Gastroesophageal sphincter (tissue), 4 donors: ENCODE measurements around the gene ETFA. TPM values are rescaled to one million over a fixed set of nuclear protein-coding genes. Genes with fewer than 3 reads are reported as not detected.

ENCODE experiments used
- ATAC-seq: fragments of 150-250 bp; one replicate; pipeline ENCODE4 v1.9.1; 2016; ENCODE audit warnings: mild to moderate bottlenecking, moderate library complexity
- H3K27ac ChIP-seq, 4 donors: fragments of 200-600 bp; sonication (generic) in 3 of 4; 1 replicate in 3 of 4; 2 replicates in 1 of 4; pipeline ENCODE4 v1.5.1; 2016 to 2019
- H3K27me3 ChIP-seq: fragments of 200-600 bp; sonication (generic); one replicate; pipeline ENCODE4 v1.5.1; 2019
- H3K36me3 ChIP-seq, 2 donors: fragments of 200-600 bp; sonication (generic); one replicate each; pipeline ENCODE4 v1.5.1; 2019; ENCODE audit warnings: control low read depth in 1 of 2
- H3K4me1 ChIP-seq, 3 donors: fragments of 200-600 bp; sonication (generic); 1 replicate in 2 of 3; 2 replicates in 1 of 3; pipeline ENCODE4 v1.5.1; 2016 to 2019; ENCODE audit warnings: control low read depth in 2 of 3
- H3K4me3 ChIP-seq, 2 donors: fragments of 200-600 bp; sonication (generic); one replicate each; pipeline ENCODE4 v1.5.1; 2019; ENCODE audit warnings: mild to moderate bottlenecking in 1 of 2, moderate library complexity in 1 of 2
- H3K9me3 ChIP-seq, 3 donors: fragments of 200-600 bp; sonication (generic); one replicate each; pipeline ENCODE4 v1.5.1; 2017 to 2019; ENCODE audit warnings: control low read depth in 2 of 3
- EP300 ChIP-seq: sonication (generic); formaldehyde crosslinking; IDR thresholded peaks from one replicate; pipeline ENCODE4 v1.6.1; 2017; ENCODE audit warnings: antibody characterized with exemption, mild to moderate bottlenecking
- POLR2A ChIP-seq, 2 donors: fragments of 450-650 bp; IDR thresholded peaks; one replicate each; pipeline ENCODE4 v1.6.1; 2017; ENCODE audit warnings: antibody characterized with exemption in 2 of 2, mild to moderate bottlenecking in 2 of 2, moderate library complexity in 1 of 2
- POLR2AphosphoS5 ChIP-seq: sonication (generic); formaldehyde crosslinking; IDR thresholded peaks from one replicate; pipeline ENCODE4 v1.6.1; 2017; ENCODE audit warnings: antibody characterized with exemption
- WGBS, 2 donors: methylation state at CpG; one replicate each; pipeline ENCODE4 v1.1.5; 2018; ENCODE audit warnings: low coverage in 1 of 2; 5-methylcytosine and 5-hydroxymethylcytosine counted together
- total RNA-seq, 4 donors: library from RNA; depleted of rRNA; stranded (reverse); fragments of >200 nt; gene quantifications; one replicate each; pipeline ENCODE4 v1.1.0, GENCODE V29; 2016
- TF ChIP-seq, protein P1 (sequence below), 4 experiments: fragments of 200-600 bp in 2 of 4; fragments of 450-650 bp in 2 of 4; sonication (generic) in 1 of 4; IDR thresholded peaks; one replicate each; pipeline ENCODE4 v1.5.1; 2017 to 2019; ENCODE audit warnings: antibody characterized with exemption in 4 of 4, mild to moderate bottlenecking in 2 of 4, moderate library complexity in 2 of 4

Gene ETFA
- total RNA-seq, 4 donors from 2014 or later: 113 to 168 (median 137) TPM

DNA sequence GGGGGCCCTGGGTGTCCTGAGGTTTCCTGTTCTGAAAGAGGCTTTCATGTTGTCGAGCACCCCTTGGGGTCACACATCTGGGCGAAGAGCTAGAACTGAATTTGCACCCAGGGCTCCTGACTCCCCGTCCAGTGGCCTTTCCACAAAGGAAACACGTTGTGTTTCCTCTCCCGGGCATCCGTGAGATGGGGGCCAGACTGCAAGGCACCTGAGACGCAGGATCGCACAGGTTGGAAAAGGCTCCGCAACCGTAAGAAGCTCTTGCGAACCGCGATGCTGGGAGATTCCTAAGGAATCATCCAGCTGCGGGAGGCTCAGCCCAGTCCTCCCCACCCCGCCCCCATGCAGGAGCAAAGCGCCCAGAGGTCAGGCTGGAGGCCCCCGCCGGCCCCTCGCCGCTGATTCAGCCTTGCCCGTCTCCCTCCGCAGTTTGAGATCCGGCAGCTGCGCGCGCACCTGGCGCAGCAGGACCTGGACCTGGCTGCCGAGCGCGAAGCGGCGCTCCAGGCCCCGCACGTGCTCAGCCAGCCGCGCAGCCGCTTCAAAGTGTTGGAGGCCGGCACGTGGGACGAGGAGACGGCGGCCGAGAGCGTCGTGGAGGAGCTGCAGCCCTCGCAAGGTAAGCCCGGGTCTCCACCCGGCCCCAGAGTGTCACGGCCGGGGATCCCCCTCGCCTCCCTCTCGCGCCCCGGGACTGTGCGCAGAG lies 119.6 kb downstream of the ETFA start:
- 71% methylated on average over 9 of the region's 55 CpGs; no CpG with 5 or more reads in 1 of the 2 donors for WGBS, 2 donors
- Histone ChIP-seq H3K4me1 (peaks cover 0 to 34% (median 15%) of the 10 kb centered on the region in 3 donors), H3K36me3 (no peaks in the 10 kb centered on the region), H3K4me3 (no peak overlapping the region), H3K27ac (no peak overlapping the region), H3K9me3 (no peaks in the 10 kb centered on the region), H3K27me3 (peaks cover 58% of the 10 kb centered on the region)
- no peak for TF ChIP-seq POLR2AphosphoS5
- no peak for TF ChIP-seq EP300
- no peak for TF ChIP-seq POLR2A (IDR thresholded peaks at IDR 0.05)
- TF ChIP-seq, protein P1, sequence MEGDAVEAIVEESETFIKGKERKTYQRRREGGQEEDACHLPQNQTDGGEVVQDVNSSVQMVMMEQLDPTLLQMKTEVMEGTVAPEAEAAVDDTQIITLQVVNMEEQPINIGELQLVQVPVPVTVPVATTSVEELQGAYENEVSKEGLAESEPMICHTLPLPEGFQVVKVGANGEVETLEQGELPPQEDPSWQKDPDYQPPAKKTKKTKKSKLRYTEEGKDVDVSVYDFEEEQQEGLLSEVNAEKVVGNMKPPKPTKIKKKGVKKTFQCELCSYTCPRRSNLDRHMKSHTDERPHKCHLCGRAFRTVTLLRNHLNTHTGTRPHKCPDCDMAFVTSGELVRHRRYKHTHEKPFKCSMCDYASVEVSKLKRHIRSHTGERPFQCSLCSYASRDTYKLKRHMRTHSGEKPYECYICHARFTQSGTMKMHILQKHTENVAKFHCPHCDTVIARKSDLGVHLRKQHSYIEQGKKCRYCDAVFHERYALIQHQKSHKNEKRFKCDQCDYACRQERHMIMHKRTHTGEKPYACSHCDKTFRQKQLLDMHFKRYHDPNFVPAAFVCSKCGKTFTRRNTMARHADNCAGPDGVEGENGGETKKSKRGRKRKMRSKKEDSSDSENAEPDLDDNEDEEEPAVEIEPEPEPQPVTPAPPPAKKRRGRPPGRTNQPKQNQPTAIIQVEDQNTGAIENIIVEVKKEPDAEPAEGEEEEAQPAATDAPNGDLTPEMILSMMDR (IDR thresholded peaks at IDR 0.05): no peak
- no peak for ATAC-seq

DNA sequence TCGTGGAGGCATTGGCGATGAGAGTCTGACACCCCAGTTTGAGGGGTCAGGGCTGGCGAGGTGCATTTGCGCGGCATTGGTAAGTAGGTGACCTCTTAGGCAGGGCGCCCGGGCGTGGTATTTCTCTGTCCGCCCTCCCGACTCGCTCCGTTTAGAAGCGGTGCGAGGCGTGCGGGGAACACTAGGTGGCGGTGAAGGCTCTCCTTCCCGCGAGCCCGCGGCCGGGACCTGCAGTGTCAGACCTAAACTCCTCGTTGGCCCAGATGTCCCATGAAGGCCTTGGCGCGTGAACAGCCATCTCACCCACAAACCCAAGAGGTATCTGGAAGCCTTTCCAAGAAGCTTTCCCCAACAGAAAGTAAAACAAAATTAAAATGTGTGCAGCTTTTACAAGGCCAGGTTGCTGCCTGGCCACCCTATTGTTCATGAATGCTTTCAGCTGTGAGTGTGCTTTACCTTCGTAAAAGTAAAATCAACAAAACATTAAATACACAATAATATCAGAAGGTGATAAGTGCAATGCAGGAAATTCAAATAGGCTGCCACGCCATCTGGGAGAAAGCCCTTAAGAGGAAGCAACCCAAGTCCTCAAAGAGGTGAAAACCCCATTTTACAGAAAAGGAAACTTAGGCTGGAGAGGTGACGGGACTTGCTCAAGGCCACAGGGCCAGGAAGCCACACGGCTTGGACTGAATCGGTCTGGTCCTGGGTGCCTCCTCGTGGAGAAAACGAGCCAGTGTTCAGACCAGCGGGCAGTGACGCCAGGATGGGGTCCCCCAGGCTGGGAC lies 120.3 kb downstream of the ETFA start:
- peaks cover 0 to 27% (median 8%) of the 10 kb centered on the region in 3 donors for H3K4me1 ChIP-seq
- H3K27me3 ChIP-seq: peaks cover 65% of the 10 kb centered on the region
- H3K36me3 ChIP-seq: no peaks in the 10 kb centered on the region
- TF ChIP-seq EP300 (no peak), POLR2AphosphoS5 (no peak), POLR2A (IDR thresholded peaks at IDR 0.05) (no peak)
- TF ChIP-seq, protein P1 (IDR thresholded peaks at IDR 0.05): peak in 3 of 4 experiments; percentile 82 to 95 (median 83)
- H3K9me3 ChIP-seq: no peaks in the 10 kb centered on the region
- no peak overlapping the region for H3K27ac ChIP-seq
- H3K4me3 ChIP-seq: no peak overlapping the region
- peak; percentile 85 for ATAC-seq
- WGBS, 2 donors: 12 to 21% methylated on average over 6 to 23 of the region's 34 CpGs

DNA sequence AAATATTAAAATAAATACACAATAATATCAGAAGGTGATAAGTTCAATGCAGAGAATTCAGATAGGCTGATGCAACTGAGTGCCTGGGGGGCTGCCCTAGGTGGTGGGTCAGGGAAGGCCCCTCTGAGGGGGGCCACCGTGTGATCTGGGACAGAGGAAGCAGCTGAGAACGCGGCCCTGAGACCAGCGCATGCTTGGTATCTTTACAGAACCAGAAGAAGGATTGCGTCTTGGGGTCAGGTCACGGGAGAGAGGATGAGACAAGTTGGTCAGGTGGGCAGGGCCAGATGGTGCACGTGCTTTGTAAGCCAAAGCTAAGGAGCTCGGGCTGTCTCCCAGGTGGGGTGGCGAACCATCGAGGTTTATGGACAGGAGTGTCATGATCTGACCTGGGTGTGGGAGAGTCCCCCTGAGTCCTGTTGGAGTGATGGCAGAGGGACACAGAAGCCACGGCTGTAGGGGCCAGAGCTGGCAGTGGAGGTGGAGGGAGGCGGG lies 121.2 kb downstream of the ETFA start:
- Histone ChIP-seq H3K36me3 (no peaks in the 10 kb centered on the region), H3K4me1 (peaks cover 0 to 19% (median 7%) of the 10 kb centered on the region in 3 donors), H3K4me3 (no peak overlapping the region), H3K27me3 (peaks cover 70% of the 10 kb centered on the region), H3K9me3 (no peaks in the 10 kb centered on the region), H3K27ac (no peak overlapping the region)
- 31 to 44% methylated on average over 10 to 12 of the region's 12 CpGs for WGBS, 2 donors
- TF ChIP-seq, protein P1 (IDR thresholded peaks at IDR 0.05): no peak
- no peak for TF ChIP-seq POLR2A (IDR thresholded peaks at IDR 0.05)
- TF ChIP-seq POLR2AphosphoS5: no peak
- TF ChIP-seq EP300: no peak
- no peak for ATAC-seq

DNA sequence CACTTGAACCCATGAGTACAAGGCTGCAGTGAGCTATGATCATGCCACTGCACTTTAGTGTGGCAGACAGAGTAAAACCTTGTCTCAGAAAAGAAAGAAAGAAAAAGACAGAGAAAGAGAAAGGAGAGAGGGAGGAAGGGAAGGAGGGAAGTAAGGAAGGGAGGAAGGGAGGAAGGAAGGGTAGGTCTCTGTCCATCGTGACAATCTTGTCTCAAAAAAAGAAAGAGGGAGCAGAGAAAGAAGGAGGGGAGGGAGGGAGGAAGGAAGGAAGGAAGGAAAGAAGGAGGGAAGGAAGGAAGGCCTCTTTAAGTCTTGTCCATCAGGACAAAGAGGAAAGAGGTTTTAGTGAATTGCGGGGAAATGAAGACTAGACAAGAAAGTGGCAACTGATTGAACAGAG lies 122.2 kb downstream of the ETFA start:
- WGBS, 2 donors: 60% methylated on average over 2 of the region's 2 CpGs; no CpG with 5 or more reads in 1 of the 2 donors
- ATAC-seq: no peak
- Histone ChIP-seq H3K27me3 (peaks cover 74% of the 10 kb centered on the region), H3K27ac (no peak overlapping the region), H3K36me3 (no peaks in the 10 kb centered on the region), H3K4me1 (peaks cover 0 to 19% (median 7%) of the 10 kb centered on the region in 3 donors), H3K9me3 (no peaks in the 10 kb centered on the region), H3K4me3 (no peak overlapping the region)
- TF ChIP-seq, protein P1 (IDR thresholded peaks at IDR 0.05): no peak
- TF ChIP-seq EP300 (no peak), POLR2A (IDR thresholded peaks at IDR 0.05) (no peak), POLR2AphosphoS5 (no peak)
